GM23338 (cell line): Measurements from ENCODE around the gene CELSR1. TPM values are rescaled to one million over a fixed set of nuclear protein-coding genes. Genes with fewer than 3 reads are reported as not detected.
A peak's percentile ranks its signal among the peaks of the same experiment; 100 is the strongest.

Source experiments
- ATAC-seq: fragments of 200-7000 bp; cut with Tn5 transposase; 3 replicates; pipeline ENCODE4 v1.9.1; 2020
- DNase-seq: peaks from one replicate; pipeline ENCODE4 v3.0.0-alpha.2; 2015; ENCODE audit warnings: low spot score
- H2AFZ ChIP-seq: fragments of 200-600 bp; sonication (generic); 2 replicates; pipeline ENCODE4 v1.8.0; 2016; ENCODE audit warnings: antibody characterized with exemption, mild to moderate bottlenecking, moderate library complexity
- H3F3A ChIP-seq: fragments of 200-600 bp; sonication (generic); replicated peaks from 2 replicates; pipeline ENCODE4 v1.8.0; 2017; ENCODE audit warnings: antibody characterized with exemption, mixed run types, low read depth
- H3K27ac ChIP-seq: fragments of 200-600 bp; sonication (generic); 2 replicates; pipeline ENCODE4 v1.6.1; 2016; ENCODE audit warnings: low read depth
- H3K27me3 ChIP-seq: fragments of 200-600 bp; sonication (generic); 2 replicates; pipeline ENCODE4 v1.8.0; 2016; ENCODE audit warnings: mild to moderate bottlenecking, mixed run types, moderate library complexity; ENCODE audit not compliant: insufficient read depth
- H3K36me3 ChIP-seq: fragments of 200-600 bp; sonication (generic); 2 replicates; pipeline ENCODE4 v1.8.0; 2016; ENCODE audit warnings: mild to moderate bottlenecking; ENCODE audit not compliant: insufficient read depth
- H3K4me1 ChIP-seq: fragments of 200-600 bp; sonication (generic); 2 replicates; pipeline ENCODE4 v1.8.0; 2016; ENCODE audit warnings: mild to moderate bottlenecking, moderate library complexity; ENCODE audit not compliant: insufficient read depth
- H3K4me2 ChIP-seq: fragments of 200-600 bp; sonication (generic); 2 replicates; pipeline ENCODE4 v1.7.1; 2017; ENCODE audit warnings: mixed run types
- H3K4me3 ChIP-seq: fragments of 200-600 bp; sonication (generic); 2 replicates; pipeline ENCODE4 v1.6.1; 2016; ENCODE audit warnings: mixed run types
- H3K79me2 ChIP-seq: fragments of 200-600 bp; sonication (generic); replicated peaks from 2 replicates; pipeline ENCODE4 v1.8.0; 2017; ENCODE audit warnings: mild to moderate bottlenecking; ENCODE audit not compliant: insufficient read depth
- H3K9me2 ChIP-seq: fragments of 200-600 bp; sonication (generic); 2 replicates; pipeline ENCODE4 v1.8.0; 2017; ENCODE audit not compliant: insufficient read depth
- H4K20me1 ChIP-seq: fragments of 200-600 bp; sonication (generic); replicated peaks from 2 replicates; pipeline ENCODE4 v1.8.0; 2017; ENCODE audit warnings: mild to moderate bottlenecking; ENCODE audit not compliant: insufficient read depth
- H3K27ac Mint-ChIP-seq: 2 replicates; pipeline ENCODE4 v1.8.0; 2020; ENCODE audit warnings: inconsistent platforms, mild to moderate bottlenecking, moderate library complexity, mixed read lengths
- H3K27me3 Mint-ChIP-seq: 3 replicates; pipeline ENCODE4 v1.8.0; 2022; ENCODE audit warnings: low read depth, mild to moderate bottlenecking, moderate library complexity, mixed read lengths, inconsistent platforms; ENCODE audit not compliant: insufficient read depth, poor library complexity
- H3K36me3 Mint-ChIP-seq: 3 replicates; pipeline ENCODE4 v1.8.0; 2021; ENCODE audit warnings: low read depth, mild to moderate bottlenecking, inconsistent platforms, moderate library complexity, mixed read lengths
- H3K4me1 Mint-ChIP-seq: 3 replicates; pipeline ENCODE4 v1.8.0; 2020; ENCODE audit warnings: mild to moderate bottlenecking, inconsistent platforms, mixed read lengths
- H3K4me3 Mint-ChIP-seq: 3 replicates; pipeline ENCODE4 v1.8.0; 2021; ENCODE audit warnings: moderate library complexity, mild to moderate bottlenecking, inconsistent platforms, mixed read lengths
- H3K9me3 Mint-ChIP-seq: 3 replicates; pipeline ENCODE4 v1.8.0; 2020; ENCODE audit warnings: moderate library complexity, mild to moderate bottlenecking, inconsistent platforms, mixed read lengths
- CREB1 ChIP-seq: fragments of 250-450 bp; sonication (Bioruptor Pico); IDR thresholded peaks from 2 replicates; pipeline ENCODE4 v1.5.0; 2020; ENCODE audit warnings: low read depth, mild to moderate bottlenecking, moderate library complexity
- ETS1 ChIP-seq: IDR thresholded peaks from 2 replicates; pipeline ENCODE4 v1.6.1; 2016; ENCODE audit warnings: antibody characterized with exemption
- EZH2 ChIP-seq: fragments of 200-600 bp; sonication (generic); IDR thresholded peaks from one replicate; pipeline ENCODE4 v1.8.0; 2017; ENCODE audit warnings: antibody characterized with exemption, mild to moderate bottlenecking, low read depth; ENCODE audit not compliant: unreplicated experiment
- NANOG ChIP-seq: IDR thresholded peaks from 2 replicates; pipeline ENCODE4 v1.6.1; 2016; ENCODE audit warnings: antibody characterized with exemption, borderline replicate concordance
- POLR2AphosphoS5 ChIP-seq: IDR thresholded peaks from 2 replicates; pipeline ENCODE4 v1.6.1; 2016; ENCODE audit warnings: antibody characterized with exemption, low read depth
- ZNF331 ChIP-seq: fragments of 250-450 bp; sonication (Bioruptor Pico); IDR thresholded peaks from 2 replicates; pipeline ENCODE4 v1.5.0; 2020; ENCODE audit warnings: low read depth, mild to moderate bottlenecking, moderate library complexity
- ZNF462 ChIP-seq: fragments of 250-450 bp; sonication (Bioruptor Pico); IDR thresholded peaks from 2 replicates; pipeline ENCODE4 v1.5.0; 2020; ENCODE audit warnings: mild to moderate bottlenecking, moderate library complexity
- polyA plus RNA-seq: library from polyadenylated mRNA; unstranded; fragments of >200 nt; fragmentation: Nextera tagmentation; extraction: Ambion mirVana; gene quantifications from 2 replicates; pipeline ENCODE4 v1.2.1, GENCODE V29; 2016
- total RNA-seq: library from RNA; depleted of rRNA; stranded (reverse); fragments of >200 nt; shearing (Covaris generic); gene quantifications from 2 replicates; pipeline ENCODE4 v1.2.3, GENCODE V29; 2014
- TF ChIP-seq, protein P1 (sequence below): IDR thresholded peaks from one replicate; pipeline ENCODE4 v1.6.1; 2018; ENCODE audit warnings: antibody characterized with exemption; ENCODE audit not compliant: unreplicated experiment
- TF ChIP-seq, protein P2 (sequence below), 2 experiments: fragments of 200-600 bp in 1 of 2; sonication (generic) in 1 of 2; conservative IDR thresholded peaks; 2 replicates each; pipeline versions ENCODE4 v1.5.1 to v1.6.1; 2016 to 2017; ENCODE audit warnings: antibody characterized with exemption in 2 of 2, low read depth in 2 of 2, mild to moderate bottlenecking in 2 of 2, moderate library complexity in 1 of 2

The CELSR1 gene
- total and polyA plus RNA-seq, 2 experiments from 2014 or later: 4.8 to 20.4 TPM

DNA sequence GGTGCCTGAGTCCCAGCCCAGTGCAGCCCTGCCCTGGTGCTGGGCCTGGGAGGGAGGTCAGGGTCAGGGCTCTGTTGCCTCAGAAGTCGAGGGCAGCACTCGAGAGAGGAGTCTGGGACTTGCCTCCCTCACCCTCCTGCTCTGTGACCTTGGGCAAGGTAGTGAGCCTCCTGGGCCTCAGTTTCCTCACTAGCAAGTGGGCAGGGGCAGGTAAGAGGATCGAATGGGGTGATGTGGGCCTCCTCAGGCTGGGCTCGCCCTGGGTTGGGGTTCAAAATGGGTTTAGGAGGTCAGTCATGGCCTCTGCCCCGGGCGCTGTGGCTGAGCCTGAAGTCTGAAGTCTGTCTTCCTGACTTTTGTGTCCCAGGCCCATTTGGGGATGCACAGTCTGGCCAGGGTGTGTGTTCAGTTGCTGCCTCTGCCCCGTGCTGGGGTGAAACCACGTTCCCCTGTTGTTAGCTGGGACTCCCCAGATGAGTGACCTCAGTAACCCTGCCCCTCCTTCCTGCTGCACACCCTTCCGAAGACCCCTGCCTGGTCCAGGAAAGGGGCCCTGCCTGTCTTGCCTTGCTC, 40.9 kb upstream of the CELSR1 start:
- peak overlapping the region; percentile 67 for H3K4me3 ChIP-seq
- H3K79me2 ChIP-seq: peaks cover 33% of the 10 kb centered on the region
- H3K27ac Mint-ChIP-seq: no peak overlapping the region
- peaks cover 52% of the 10 kb centered on the region for H3K4me1 Mint-ChIP-seq
- H3K4me1 ChIP-seq: peaks cover 11% of the 10 kb centered on the region; the same call in 1 of the 2 replicates
- H3K27me3 ChIP-seq: peaks cover 12% of the 10 kb centered on the region
- no peaks in the 10 kb centered on the region for H3K36me3 Mint-ChIP-seq
- no peaks in the 10 kb centered on the region for H3K9me2 ChIP-seq
- TF ChIP-seq, protein P1, sequence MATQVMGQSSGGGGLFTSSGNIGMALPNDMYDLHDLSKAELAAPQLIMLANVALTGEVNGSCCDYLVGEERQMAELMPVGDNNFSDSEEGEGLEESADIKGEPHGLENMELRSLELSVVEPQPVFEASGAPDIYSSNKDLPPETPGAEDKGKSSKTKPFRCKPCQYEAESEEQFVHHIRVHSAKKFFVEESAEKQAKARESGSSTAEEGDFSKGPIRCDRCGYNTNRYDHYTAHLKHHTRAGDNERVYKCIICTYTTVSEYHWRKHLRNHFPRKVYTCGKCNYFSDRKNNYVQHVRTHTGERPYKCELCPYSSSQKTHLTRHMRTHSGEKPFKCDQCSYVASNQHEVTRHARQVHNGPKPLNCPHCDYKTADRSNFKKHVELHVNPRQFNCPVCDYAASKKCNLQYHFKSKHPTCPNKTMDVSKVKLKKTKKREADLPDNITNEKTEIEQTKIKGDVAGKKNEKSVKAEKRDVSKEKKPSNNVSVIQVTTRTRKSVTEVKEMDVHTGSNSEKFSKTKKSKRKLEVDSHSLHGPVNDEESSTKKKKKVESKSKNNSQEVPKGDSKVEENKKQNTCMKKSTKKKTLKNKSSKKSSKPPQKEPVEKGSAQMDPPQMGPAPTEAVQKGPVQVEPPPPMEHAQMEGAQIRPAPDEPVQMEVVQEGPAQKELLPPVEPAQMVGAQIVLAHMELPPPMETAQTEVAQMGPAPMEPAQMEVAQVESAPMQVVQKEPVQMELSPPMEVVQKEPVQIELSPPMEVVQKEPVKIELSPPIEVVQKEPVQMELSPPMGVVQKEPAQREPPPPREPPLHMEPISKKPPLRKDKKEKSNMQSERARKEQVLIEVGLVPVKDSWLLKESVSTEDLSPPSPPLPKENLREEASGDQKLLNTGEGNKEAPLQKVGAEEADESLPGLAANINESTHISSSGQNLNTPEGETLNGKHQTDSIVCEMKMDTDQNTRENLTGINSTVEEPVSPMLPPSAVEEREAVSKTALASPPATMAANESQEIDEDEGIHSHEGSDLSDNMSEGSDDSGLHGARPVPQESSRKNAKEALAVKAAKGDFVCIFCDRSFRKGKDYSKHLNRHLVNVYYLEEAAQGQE: no peak
- no peak for TF ChIP-seq CREB1 (CRISPR knock-in tag)
- no peak for TF ChIP-seq ETS1
- TF ChIP-seq POLR2AphosphoS5: no peak
- TF ChIP-seq ZNF462: no peak
- TF ChIP-seq ZNF331 (CRISPR knock-in tag): no peak
- TF ChIP-seq EZH2: no peak
- TF ChIP-seq, protein P2, sequence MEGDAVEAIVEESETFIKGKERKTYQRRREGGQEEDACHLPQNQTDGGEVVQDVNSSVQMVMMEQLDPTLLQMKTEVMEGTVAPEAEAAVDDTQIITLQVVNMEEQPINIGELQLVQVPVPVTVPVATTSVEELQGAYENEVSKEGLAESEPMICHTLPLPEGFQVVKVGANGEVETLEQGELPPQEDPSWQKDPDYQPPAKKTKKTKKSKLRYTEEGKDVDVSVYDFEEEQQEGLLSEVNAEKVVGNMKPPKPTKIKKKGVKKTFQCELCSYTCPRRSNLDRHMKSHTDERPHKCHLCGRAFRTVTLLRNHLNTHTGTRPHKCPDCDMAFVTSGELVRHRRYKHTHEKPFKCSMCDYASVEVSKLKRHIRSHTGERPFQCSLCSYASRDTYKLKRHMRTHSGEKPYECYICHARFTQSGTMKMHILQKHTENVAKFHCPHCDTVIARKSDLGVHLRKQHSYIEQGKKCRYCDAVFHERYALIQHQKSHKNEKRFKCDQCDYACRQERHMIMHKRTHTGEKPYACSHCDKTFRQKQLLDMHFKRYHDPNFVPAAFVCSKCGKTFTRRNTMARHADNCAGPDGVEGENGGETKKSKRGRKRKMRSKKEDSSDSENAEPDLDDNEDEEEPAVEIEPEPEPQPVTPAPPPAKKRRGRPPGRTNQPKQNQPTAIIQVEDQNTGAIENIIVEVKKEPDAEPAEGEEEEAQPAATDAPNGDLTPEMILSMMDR (conservative IDR thresholded peaks at IDR 0.05; ENCODE audit: low read depth in 2 of 2): no peak
- TF ChIP-seq NANOG: no peak
- no peak overlapping the region for H2AFZ ChIP-seq
- no peaks in the 10 kb centered on the region for H3K36me3 ChIP-seq
- no peak for ATAC-seq
- no peaks in the 10 kb centered on the region for H3K9me3 Mint-ChIP-seq
- no peak overlapping the region for H3K27ac ChIP-seq
- DNase-seq: no peak
- peaks cover 28% of the 10 kb centered on the region for H3K27me3 Mint-ChIP-seq
- H4K20me1 ChIP-seq: 0 out of 2 replicates have a peak, but pooled peaks cover 4% of the 10 kb centered on the region
- H3K4me3 Mint-ChIP-seq: peak overlapping the region; percentile 89
- no peaks in the 10 kb centered on the region for H3F3A ChIP-seq
- peak overlapping the region; percentile 90 for H3K4me2 ChIP-seq
